Left lung (tissue), 10 donors: ENCODE results near the gene APOF. TPM values are rescaled to one million over a fixed set of nuclear protein-coding genes. Genes with fewer than 3 reads are reported as not detected.
"Not testable (repeated sequence)": the region's sequence is repeated elsewhere in the genome, so short reads cannot be mapped to it uniquely, and the experiment has no call there.

Source experiments
- ATAC-seq: fragments of 200-7000 bp; cut with Tn5 transposase; one replicate; pipeline ENCODE4 v1.9.1; 2020; ENCODE audit warnings: moderate library complexity
- DNase-seq, 4 donors: peaks; one replicate each; pipeline ENCODE4 v3.0.0-alpha.2; 2013 to 2020
- H3K27ac ChIP-seq, 2 donors: fragments of 200-600 bp; sonication (generic) in 1 of 2; one replicate each; pipeline versions ENCODE4 v1.5.0 to v1.8.0; 2020 to 2021
- H3K27me3 ChIP-seq, 2 donors: fragments of 200-600 bp; sonication (generic) in 1 of 2; one replicate each; pipeline versions ENCODE4 v1.5.0 to v1.8.0; 2020 to 2021
- H3K36me3 ChIP-seq, 2 donors: fragments of 200-600 bp; sonication (generic) in 1 of 2; one replicate each; pipeline versions ENCODE4 v1.5.0 to v1.8.0; 2020 to 2021
- H3K4me1 ChIP-seq, 2 donors: fragments of 200-600 bp; one replicate each; pipeline ENCODE4 v1.8.0; 2021
- H3K4me3 ChIP-seq, 2 donors: fragments of 200-600 bp; sonication (generic) in 1 of 2; one replicate each; pipeline versions ENCODE4 v1.5.0 to v1.8.0; 2020 to 2021; ENCODE audit warnings: mild to moderate bottlenecking in 1 of 2
- H3K9me3 ChIP-seq, 2 donors: fragments of 200-600 bp; sonication (generic) in 1 of 2; one replicate each; pipeline versions ENCODE4 v1.5.0 to v1.8.0; 2020 to 2021
- CTCF ChIP-seq, 2 donors: fragments of 200-600 bp; sonication (generic) in 1 of 2; IDR thresholded peaks; one replicate each; pipeline versions ENCODE4 v1.5.0 to v1.8.0; 2021; ENCODE audit warnings: antibody characterized with exemption in 2 of 2
- intact Hi-C, 2 donors: fragments of 100-400 bp; cut with DNase I; formaldehyde crosslinking; loops; one replicate each; pipeline versions ENCODE4 v1.11.2 to v1.14.2; 2022
- polyA plus RNA-seq, 6 donors: library from polyadenylated mRNA; unstranded; fragments of 120-200 nt; gene quantifications; one replicate each; pipeline ENCODE4 v1.2.1, GENCODE V29; 2013; ENCODE audit not compliant: insufficient read length in 6 of 6
- total RNA-seq, 2 donors: library from RNA; stranded (reverse); fragmentation: NEBNext Ultra II Directional; extraction: Animal tissue kit (Norgen Biotek cat#: 25700); gene quantifications; one replicate each; pipeline ENCODE4 v1.2.1, GENCODE V29; 2021
- donor health status: DM: no; HTN: yes; CAD: no.
- donor health status: DM: no; HTN: no; CAD: no.

Gene APOF
- total and polyA plus RNA-seq, 8 donors = 0.13 to 0.18 (median 0.13) TPM; not detected in 5

- Histone ChIP-seq H3K27me3 (no peaks in the 10 kb centered on the region), H3K9me3 (no peaks in the 10 kb centered on the region), H3K4me3 (no peak overlapping the region), H3K36me3 (peaks cover 0 to 80% of the 10 kb centered on the region in 2 donors), H3K27ac (no peak overlapping the region), H3K4me1 (no peaks in the 10 kb centered on the region)
- DNase-seq (no peak), ATAC-seq (no peak)
- TF ChIP-seq CTCF (IDR thresholded peaks at IDR 0.05) = no peak
- intact Hi-C loops = no loop called here
Observed at GRCh38 chr12:56324206-56324605, 38.5 kb downstream of the APOF start.

GRCh38 chr12:56321610-56322009 is 41.0 kb downstream of the APOF start:
- not testable (repeated sequence) for H3K27me3 ChIP-seq

GRCh38 chr12:56321027-56321426 is 41.6 kb downstream of the APOF start:
- ATAC-seq = no peak
- TF ChIP-seq CTCF (IDR thresholded peaks at IDR 0.05) = no peak
- H3K36me3 ChIP-seq = peaks cover 0 to 61% of the 10 kb centered on the region in 2 donors
- intact Hi-C loops = no loop called here
- peak overlapping the region in 1 of 2 donors; percentile 13 for H3K27ac ChIP-seq
- H3K27me3 ChIP-seq = no peaks in the 10 kb centered on the region
- peaks cover 5% of the 10 kb centered on the region in 2 donors for H3K4me1 ChIP-seq
- no peak for DNase-seq
- no peak overlapping the region for H3K4me3 ChIP-seq
- no peaks in the 10 kb centered on the region for H3K9me3 ChIP-seq

More at GRCh38 chr12:56321610-56322009, 41.0 kb downstream of the APOF start:
- ATAC-seq, H3K9me3 ChIP-seq, H3K4me1 ChIP-seq, H3K27ac ChIP-seq, DNase-seq, H3K4me3 ChIP-seq, intact Hi-C loops: not testable (repeated sequence)
- peaks cover 0 to 67% of the 10 kb centered on the region in 2 donors for H3K36me3 ChIP-seq

- intact Hi-C loops = no loop called here
- no peak overlapping the region for H3K4me3 ChIP-seq
- peaks cover 12 to 13% of the 10 kb centered on the region in 2 donors for H3K4me1 ChIP-seq
- H3K36me3 ChIP-seq = peaks cover 0 to 44% of the 10 kb centered on the region in 2 donors
- ATAC-seq (no peak), DNase-seq (no peak)
- no peaks in the 10 kb centered on the region for H3K27me3 ChIP-seq
- no peak overlapping the region for H3K27ac ChIP-seq
- no peak for TF ChIP-seq CTCF (IDR thresholded peaks at IDR 0.05)
- H3K9me3 ChIP-seq = no peaks in the 10 kb centered on the region
Observed at GRCh38 chr12:56317675-56318074, 45.0 kb downstream of the APOF start.

GRCh38 chr12:56315622-56316473 is 46.8 kb downstream of the APOF start, which contains the start of gene CNPY2:
TSS of gene CNPY2 (minus strand) at chr12:56315988. CDS start at chr12:56315217, 771 bp downstream.
- Histone ChIP-seq H3K9me3 (no peaks in the 10 kb centered on the region), H3K27me3 (no peaks in the 10 kb centered on the region), H3K27ac (peak within 1 kb of the TSS; percentile 90 to 95), H3K36me3 (peaks cover 0 to 50% of the 10 kb centered on the region in 2 donors), H3K4me1 (peaks cover 12 to 13% of the 10 kb centered on the region in 2 donors), H3K4me3 (peak within 1 kb of the TSS; percentile 83 to 91)
- peak; percentile 94 for ATAC-seq
- peak; percentile 97 for DNase-seq
- intact Hi-C loops = no loop called here
- peak in 1 of 2 donors; percentile 20 for TF ChIP-seq CTCF (IDR thresholded peaks at IDR 0.05)
